H1 (cell line): Measurements from ENCODE around the gene AFF1.
A peak's percentile ranks its signal among the peaks of the same experiment; 100 is the strongest.

ENCODE experiments used
- CEBPB ChIP-seq: IDR thresholded peaks from 2 replicates; pipeline ENCODE4 v1.6.1; 2012; ENCODE audit warnings: low read depth, low read length
- CHD2 ChIP-seq: IDR thresholded peaks from 2 replicates; pipeline ENCODE4 v1.6.1; 2012; ENCODE audit warnings: low read length, improper control_type of control experiment
- GABPA ChIP-seq: IDR thresholded peaks from 2 replicates; pipeline ENCODE4 v1.6.1; 2011; ENCODE audit warnings: mild to moderate bottlenecking, low read length, moderate library complexity, borderline replicate concordance; ENCODE audit not compliant: insufficient read depth
- RAD21 ChIP-seq, 2 experiments: IDR thresholded peaks in 1 of 2; conservative IDR thresholded peaks in 1 of 2; 2 replicates each; pipeline ENCODE4 v1.6.1; 2011; ENCODE audit warnings: low read depth in 2 of 2, low read length in 2 of 2, improper control_type of control experiment in 1 of 2, inconsistent platforms in 1 of 2, mild to moderate bottlenecking in 1 of 2, moderate library complexity in 1 of 2
- SP1 ChIP-seq: IDR thresholded peaks from 2 replicates; pipeline ENCODE4 v1.6.1; 2011; ENCODE audit warnings: low read depth, low read length
- TCF12 ChIP-seq: IDR thresholded peaks from 2 replicates; pipeline ENCODE4 v1.6.1; 2011; ENCODE audit warnings: low read depth, mild to moderate bottlenecking, low read length
- YY1 ChIP-seq: IDR thresholded peaks from 2 replicates; pipeline ENCODE4 v1.6.1; 2011; ENCODE audit warnings: low read depth, mild to moderate bottlenecking, low read length
- TF ChIP-seq, protein P1 (sequence below), 3 experiments: IDR thresholded peaks; 1 replicate in 2 of 3; 2 replicates in 1 of 3; pipeline versions ENCODE4 v1.5.1 to v1.6.1; 2011; ENCODE audit warnings: low read length in 3 of 3, mild to moderate bottlenecking in 3 of 3, inconsistent platforms in 2 of 3, low read depth in 1 of 3, moderate library complexity in 1 of 3; ENCODE audit not compliant: insufficient read depth in 1 of 3; ENCODE audit errors: control extremely low read depth in 1 of 3
- TF ChIP-seq, protein P2 (sequence below): IDR thresholded peaks from 2 replicates; pipeline ENCODE4 v1.6.1; 2011; ENCODE audit warnings: low read length, improper control_type of control experiment

DNA sequence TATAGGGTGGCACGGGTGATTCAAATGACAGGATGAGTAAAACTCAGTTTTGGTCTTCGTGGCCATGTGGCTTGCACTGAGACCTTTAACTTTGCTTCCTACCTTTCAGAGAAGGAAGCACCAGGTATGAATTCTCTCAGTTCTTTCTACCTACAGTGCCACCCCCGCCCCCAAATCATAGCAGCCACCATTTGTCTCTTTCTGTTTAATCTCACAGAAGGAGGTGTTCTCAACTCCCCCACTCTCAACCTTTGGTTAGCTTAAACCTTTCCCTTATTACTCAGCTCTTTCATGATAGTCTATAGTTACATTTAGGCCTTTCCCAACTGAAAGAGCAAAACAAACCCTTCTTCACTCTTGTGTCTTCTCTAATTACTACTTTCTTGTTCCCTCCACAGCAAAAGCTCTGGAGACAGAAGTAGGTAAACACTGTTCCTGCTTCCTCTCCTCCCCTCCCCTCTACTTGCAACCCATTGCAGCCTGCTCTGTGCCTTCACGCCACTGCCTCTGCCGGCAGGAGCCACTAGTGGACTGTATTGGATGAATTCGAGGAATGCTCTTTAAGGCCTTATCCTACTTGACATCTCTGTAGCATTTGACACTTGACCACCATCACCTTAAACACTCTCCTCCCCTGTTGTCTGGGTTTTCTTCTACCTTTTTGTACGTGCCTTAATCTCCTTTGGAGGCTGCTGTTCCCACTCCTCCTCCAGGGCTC lies 123.7 kb downstream of the AFF1 start:
- TF ChIP-seq RAD21 (IDR thresholded peaks at IDR 0.05 in 1 of 2, conservative IDR thresholded peaks at IDR 0.05 in 1 of 2; ENCODE audit: low read depth in 2 of 2, low read length in 2 of 2), result peak; percentile 35 to 47; a peak in 3 of 4 replicates
- TF ChIP-seq, protein P1, sequence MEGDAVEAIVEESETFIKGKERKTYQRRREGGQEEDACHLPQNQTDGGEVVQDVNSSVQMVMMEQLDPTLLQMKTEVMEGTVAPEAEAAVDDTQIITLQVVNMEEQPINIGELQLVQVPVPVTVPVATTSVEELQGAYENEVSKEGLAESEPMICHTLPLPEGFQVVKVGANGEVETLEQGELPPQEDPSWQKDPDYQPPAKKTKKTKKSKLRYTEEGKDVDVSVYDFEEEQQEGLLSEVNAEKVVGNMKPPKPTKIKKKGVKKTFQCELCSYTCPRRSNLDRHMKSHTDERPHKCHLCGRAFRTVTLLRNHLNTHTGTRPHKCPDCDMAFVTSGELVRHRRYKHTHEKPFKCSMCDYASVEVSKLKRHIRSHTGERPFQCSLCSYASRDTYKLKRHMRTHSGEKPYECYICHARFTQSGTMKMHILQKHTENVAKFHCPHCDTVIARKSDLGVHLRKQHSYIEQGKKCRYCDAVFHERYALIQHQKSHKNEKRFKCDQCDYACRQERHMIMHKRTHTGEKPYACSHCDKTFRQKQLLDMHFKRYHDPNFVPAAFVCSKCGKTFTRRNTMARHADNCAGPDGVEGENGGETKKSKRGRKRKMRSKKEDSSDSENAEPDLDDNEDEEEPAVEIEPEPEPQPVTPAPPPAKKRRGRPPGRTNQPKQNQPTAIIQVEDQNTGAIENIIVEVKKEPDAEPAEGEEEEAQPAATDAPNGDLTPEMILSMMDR (IDR thresholded peaks at IDR 0.05; ENCODE audit: control extremely low read depth in 1 of 3, insufficient read depth in 1 of 3, low read depth in 1 of 3, low read length in 3 of 3), result peak; percentile 11 to 36 (median 26); a peak in 2 of 4 replicates
- TF ChIP-seq YY1, result no peak
- no peak for TF ChIP-seq TCF12
- TF ChIP-seq CEBPB, result no peak
- TF ChIP-seq CHD2, result no peak
- TF ChIP-seq, protein P2, sequence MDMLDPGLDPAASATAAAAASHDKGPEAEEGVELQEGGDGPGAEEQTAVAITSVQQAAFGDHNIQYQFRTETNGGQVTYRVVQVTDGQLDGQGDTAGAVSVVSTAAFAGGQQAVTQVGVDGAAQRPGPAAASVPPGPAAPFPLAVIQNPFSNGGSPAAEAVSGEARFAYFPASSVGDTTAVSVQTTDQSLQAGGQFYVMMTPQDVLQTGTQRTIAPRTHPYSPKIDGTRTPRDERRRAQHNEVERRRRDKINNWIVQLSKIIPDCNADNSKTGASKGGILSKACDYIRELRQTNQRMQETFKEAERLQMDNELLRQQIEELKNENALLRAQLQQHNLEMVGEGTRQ, result no peak
- no peak for TF ChIP-seq GABPA
- no peak for TF ChIP-seq SP1
